ENCODE data around the gene ATP13A5. TPM values are rescaled to one million over a fixed set of nuclear protein-coding genes. Genes with fewer than 3 reads are reported as not detected.

ATP13A5 gene
- total RNA-seq, 1 donor from 2014 or later = not detected

- TF ChIP-seq CTCF (conservative IDR thresholded peaks at IDR 0.05) = no peak
- H3K27me3 Mint-ChIP-seq = no peaks in the 10 kb centered on the region
- peaks cover 23% of the 10 kb centered on the region for H3K9me3 Mint-ChIP-seq
- H3K4me3 Mint-ChIP-seq = no peak overlapping the region
- no peaks in the 10 kb centered on the region for H3K36me3 Mint-ChIP-seq
- no peaks in the 10 kb centered on the region for H3K4me1 Mint-ChIP-seq (ENCODE audit: unreplicated experiment)
- H3K27ac Mint-ChIP-seq = no peak overlapping the region
- no peak for DNase-seq (ENCODE audit: extremely low spot score, unreplicated experiment)
These were observed 129.6 kb downstream of the ATP13A5 start for GRCh38 chr3:193248848-193249468.

GRCh38 chr3:193243571-193243970 lies 135.0 kb downstream of the ATP13A5 start:
- Mint-ChIP-seq H3K4me3 (no peak overlapping the region), H3K27ac (no peak overlapping the region), H3K36me3 (no peaks in the 10 kb centered on the region), H3K9me3 (peaks cover 10% of the 10 kb centered on the region), H3K27me3 (peaks cover 12% of the 10 kb centered on the region), H3K4me1 (ENCODE audit: unreplicated experiment) (peaks cover 9% of the 10 kb centered on the region)
- no peak for TF ChIP-seq CTCF (conservative IDR thresholded peaks at IDR 0.05)
- DNase-seq (ENCODE audit: extremely low spot score, unreplicated experiment) = no peak

GRCh38 chr3:193241716-193242115 lies 136.8 kb downstream of the ATP13A5 start:
- H3K4me1 Mint-ChIP-seq (ENCODE audit: unreplicated experiment) = peaks cover 9% of the 10 kb centered on the region
- peaks cover 5% of the 10 kb centered on the region for H3K9me3 Mint-ChIP-seq
- no peak for TF ChIP-seq CTCF (conservative IDR thresholded peaks at IDR 0.05)
- H3K27me3 Mint-ChIP-seq = peaks cover 12% of the 10 kb centered on the region
- H3K36me3 Mint-ChIP-seq = no peaks in the 10 kb centered on the region
- H3K27ac Mint-ChIP-seq = no peak overlapping the region
- no peak for DNase-seq (ENCODE audit: extremely low spot score, unreplicated experiment)
- peak overlapping the region; percentile 83 for H3K4me3 Mint-ChIP-seq

GRCh38 chr3:193240850-193241706 lies 137.5 kb downstream of the ATP13A5 start, which contains the start of gene PLAAT1:
PLAAT1 (plus strand) TSS chr3:193241222; CDS start chr3:193255651, 14,429 bp downstream.
- Mint-ChIP-seq H3K9me3 (peaks cover 5% of the 10 kb centered on the region), H3K36me3 (no peaks in the 10 kb centered on the region), H3K27me3 (peaks cover 12% of the 10 kb centered on the region), H3K4me1 (ENCODE audit: unreplicated experiment) (peaks cover 9% of the 10 kb centered on the region), H3K27ac (peak within 1 kb of the TSS; percentile 59), H3K4me3 (peak within 1 kb of the TSS; percentile 88)
- DNase-seq (ENCODE audit: extremely low spot score, unreplicated experiment) = peak; percentile 80
- TF ChIP-seq CTCF (conservative IDR thresholded peaks at IDR 0.05) = no peak

GRCh38 chr3:193240436-193240849 lies 138.1 kb downstream of the ATP13A5 start:
- peak overlapping the region; percentile 59 for H3K27ac Mint-ChIP-seq
- DNase-seq (ENCODE audit: extremely low spot score, unreplicated experiment) = no peak

More at GRCh38 chr3:193240436-193240849, 138.1 kb downstream of the ATP13A5 start:
- peaks cover 5% of the 10 kb centered on the region for H3K9me3 Mint-ChIP-seq
- no peaks in the 10 kb centered on the region for H3K36me3 Mint-ChIP-seq
- peak overlapping the region; percentile 88 for H3K4me3 Mint-ChIP-seq
- peaks cover 12% of the 10 kb centered on the region for H3K27me3 Mint-ChIP-seq
- peaks cover 9% of the 10 kb centered on the region for H3K4me1 Mint-ChIP-seq (ENCODE audit: unreplicated experiment)
- TF ChIP-seq CTCF (conservative IDR thresholded peaks at IDR 0.05) = no peak

Measured in type B pancreatic cell (in vitro differentiated cells).